A549 treated with CORT108297 at 1 μM for 4 hours (cell line): Measurements from ENCODE around the gene CLEC18C. TPM values are rescaled to one million over a fixed set of nuclear protein-coding genes. Genes with fewer than 3 reads are reported as not detected.

Experiments
- total RNA-seq: library from RNA; stranded (reverse); fragments of 200-300 nt; extraction: Qiagen RNA extraction; gene quantifications from 5 replicates; pipeline ENCODE4 v1.2.3, GENCODE V29; 2022

The CLEC18C gene
- 0.07 to 0.24 TPM (median 0.16 TPM) in 4 of 5 replicates, not detected in the other for total RNA-seq

GRCh38 chr16:70173212-70173837 is at the start of gene CLEC18C:
Gene CLEC18C (plus strand): TSS chr16:70173787. CDS start chr16:70174279, 492 bp downstream.

Other genes with a start within 250 kb of the CLEC18C start
- 0.06 to 0.22 TPM (median 0.07 TPM) in 4 of 5 replicates, not detected in the other for gene CLEC18A, start 222.5 kb upstream of the CLEC18C start, total RNA-seq
- gene PDPR, start 59.5 kb upstream of the CLEC18C start, total RNA-seq, result 13.1 to 16.6 TPM (median 14.8 TPM) in 5 replicates
- gene EXOSC6, start 78.2 kb downstream of the CLEC18C start, total RNA-seq, result 12.8 to 16.0 TPM (median 14.9 TPM) in 5 replicates
- 92.0 to 102 TPM (median 99.2 TPM) in 5 replicates for gene AARS1, start 115.7 kb downstream of the CLEC18C start, total RNA-seq
- gene DDX19B, start 125.4 kb downstream of the CLEC18C start, total RNA-seq, result 28.0 to 33.6 TPM (median 29.5 TPM) in 5 replicates
- 38.1 to 41.1 TPM (median 40.1 TPM) in 5 replicates for gene DDX19A, start 173.1 kb downstream of the CLEC18C start, total RNA-seq